MCF 10A (cell line): ENCODE measurements around the gene MDC1. TPM values are rescaled to one million over a fixed set of nuclear protein-coding genes. Genes with fewer than 3 reads are reported as not detected.
A peak's percentile ranks its signal among the peaks of the same experiment; 100 is the strongest.

Source experiments
- BruUV-seq: library from RNA; stranded (reverse); fragments of 400-500 nt; replicated peaks from 2 replicates; lab custom pipeline; 2021; lab: Mats Ljungman, UMichigan
- CTCF ChIA-PET: fragments of 300-600 bp; sonication (Branson Sonifier 250); formaldehyde crosslinking; extraction: SDS; loops from one replicate; lab custom pipeline; 2021; ENCODE audit warnings: antibody characterized with exemption, inconsistent platforms; lab: Yijun Ruan, JAX
- POLR2A ChIA-PET: fragments of 300-600, 350-650 bp; sonication (Branson Sonifier 250); formaldehyde crosslinking; extraction: SDS; loops from one replicate; lab custom pipeline; 2020; ENCODE audit warnings: antibody characterized with exemption, inconsistent platforms; lab: Yijun Ruan, JAX
- DNase-seq: peaks from one replicate; pipeline ENCODE4 v3.0.0-alpha.2; 2018; ENCODE audit not compliant: unreplicated experiment
- H3K27ac Mint-ChIP-seq: one replicate; pipeline ENCODE4 v1.8.0; 2022; ENCODE audit warnings: mild to moderate bottlenecking, low read depth, mixed read lengths; ENCODE audit not compliant: unreplicated experiment
- H3K27me3 Mint-ChIP-seq: one replicate; pipeline ENCODE4 v1.8.0; 2022; ENCODE audit warnings: mixed read lengths; ENCODE audit not compliant: insufficient read depth, unreplicated experiment
- H3K36me3 Mint-ChIP-seq: one replicate; pipeline ENCODE4 v1.8.0; 2022; ENCODE audit warnings: mild to moderate bottlenecking, moderate library complexity, mixed read lengths; ENCODE audit not compliant: insufficient read depth, unreplicated experiment
- H3K4me1 Mint-ChIP-seq: one replicate; pipeline ENCODE4 v1.8.0; 2022; ENCODE audit warnings: mixed read lengths; ENCODE audit not compliant: insufficient read depth, unreplicated experiment
- H3K4me3 Mint-ChIP-seq: one replicate; pipeline ENCODE4 v1.8.0; 2022; ENCODE audit warnings: mild to moderate bottlenecking, moderate library complexity, mixed read lengths; ENCODE audit not compliant: unreplicated experiment
- H3K9me3 Mint-ChIP-seq: one replicate; pipeline ENCODE4 v1.8.0; 2022; ENCODE audit warnings: mixed read lengths; ENCODE audit not compliant: unreplicated experiment
- CTCF ChIP-seq: fragments of 200-600 bp; IDR thresholded peaks from one replicate; pipeline ENCODE4 v1.8.0; 2022; ENCODE audit warnings: antibody characterized with exemption, mild to moderate bottlenecking; ENCODE audit not compliant: unreplicated experiment
- intact Hi-C: fragments of 100-400 bp; cut with micrococcal nuclease; formaldehyde crosslinking; loops from 2 replicates; pipeline ENCODE4 v1.14.1; 2022
- total RNA-seq: library from RNA; stranded (reverse); gene quantifications from 2 replicates; pipeline ENCODE4 v1.2.3, GENCODE V29; 2022

The MDC1 gene
- total RNA-seq, 1 experiment from 2014 or later = 50.6 TPM

- Mint-ChIP-seq H3K9me3 (no peaks in the 10 kb centered on the region), H3K27me3 (no peaks in the 10 kb centered on the region), H3K4me1 (peaks cover 64% of the 10 kb centered on the region), H3K4me3 (no peak overlapping the region), H3K27ac (peak overlapping the region; percentile 88), H3K36me3 (peaks cover 6% of the 10 kb centered on the region)
- peak; percentile 89 for DNase-seq
- ChIA-PET CTCF (interaction anchor here (0.6 to 7.7 kb wide), 6 partner anchors 30 to 297 kb away, joined by 3 to 79 read pairs (median 3); no protein-coding TSS in a partner anchor), POLR2A (interaction anchor here (0.5 to 9.2 kb wide), 16 partner anchors 9 to 309 kb away, joined by 3 to 159 read pairs (median 4); partner anchors contain the start of gene DDR1)
- no TSS peak for BruUV-seq
- intact Hi-C loops = no loop called here
- no peak for TF ChIP-seq CTCF
These were observed 31.9 kb upstream of the MDC1 start for GRCh38 chr6:30748851-30749540.

- Mint-ChIP-seq H3K4me3 (no peak overlapping the region), H3K4me1 (peaks cover 59% of the 10 kb centered on the region), H3K27ac (peak overlapping the region; percentile 88), H3K9me3 (no peaks in the 10 kb centered on the region), H3K36me3 (peaks cover 15% of the 10 kb centered on the region), H3K27me3 (no peaks in the 10 kb centered on the region)
- TF ChIP-seq CTCF = no peak
- intact Hi-C loops = no loop called here
- ChIA-PET CTCF (interaction anchor here (0.8 to 7.7 kb wide), 3 partner anchors 21 to 72 kb away, joined by 3 to 79 read pairs (median 4); no protein-coding TSS in a partner anchor), POLR2A (interaction anchor here (0.7 to 9.2 kb wide), 8 partner anchors 29 to 136 kb away, joined by 3 to 159 read pairs (median 4); partner anchors contain the start of gene DDR1)
- DNase-seq = peak; percentile 49
- no TSS peak for BruUV-seq
These were observed 31.1 kb upstream of the MDC1 start for GRCh38 chr6:30747902-30748769.

GRCh38 chr6:30747300-30747687, 30.2 kb upstream of the MDC1 start:
- DNase-seq = no peak
- ChIA-PET POLR2A (interaction anchor here (0.7 to 9.2 kb wide), 9 partner anchors 22 to 137 kb away, joined by 3 to 159 read pairs (median 3); partner anchors contain the start of gene DDR1), CTCF (interaction anchor here (1.5 to 7.7 kb wide), 2 partner anchors 22 to 73 kb away, joined by 4 to 79 read pairs; no protein-coding TSS in a partner anchor)
- no peaks in the 10 kb centered on the region for H3K27me3 Mint-ChIP-seq
- peaks cover 23% of the 10 kb centered on the region for H3K36me3 Mint-ChIP-seq
- H3K27ac Mint-ChIP-seq = peak overlapping the region; percentile 88
- H3K9me3 Mint-ChIP-seq = no peaks in the 10 kb centered on the region
- intact Hi-C loops = no loop called here
- no peak overlapping the region for H3K4me3 Mint-ChIP-seq
- BruUV-seq = no TSS peak
- peaks cover 51% of the 10 kb centered on the region for H3K4me1 Mint-ChIP-seq
- TF ChIP-seq CTCF = no peak
